H9 (cell line): Measurements from ENCODE around the gene CRACDL. TPM values are rescaled to one million over a fixed set of nuclear protein-coding genes. Genes with fewer than 3 reads are reported as not detected.

ENCODE experiments used
- DNase-seq: peaks from one replicate; pipeline ENCODE4 v3.0.0-alpha.2; 2017
- H2AFZ ChIP-seq: one replicate; pipeline ENCODE4 v1.6.1; 2013; ENCODE audit warnings: mild to moderate bottlenecking, low read length, control low read depth, moderate library complexity
- H2AK5ac ChIP-seq: 2 replicates; pipeline ENCODE4 v1.6.1; 2013; ENCODE audit warnings: low read length, control low read depth, mixed read lengths; ENCODE audit not compliant: insufficient read length
- H2BK120ac ChIP-seq: one replicate; pipeline ENCODE4 v1.6.1; 2013; ENCODE audit warnings: low read depth, mild to moderate bottlenecking, low read length, control low read depth, inconsistent platforms; ENCODE audit not compliant: poor library complexity, severe bottlenecking
- H2BK12ac ChIP-seq: 2 replicates; pipeline ENCODE4 v1.6.1; 2013; ENCODE audit warnings: low read length, control low read depth, mixed read lengths, low read depth; ENCODE audit not compliant: insufficient read length
- H2BK15ac ChIP-seq: 2 replicates; pipeline ENCODE4 v1.6.1; 2013; ENCODE audit warnings: low read depth, low read length, control low read depth
- H2BK20ac ChIP-seq: one replicate; pipeline ENCODE4 v1.6.1; 2013; ENCODE audit warnings: low read depth, mild to moderate bottlenecking, low read length, control low read depth, inconsistent platforms; ENCODE audit not compliant: poor library complexity, severe bottlenecking
- H2BK5ac ChIP-seq: 2 replicates; pipeline ENCODE4 v1.6.1; 2013; ENCODE audit warnings: low read length, control low read depth, mixed read lengths; ENCODE audit not compliant: insufficient read length
- H3K14ac ChIP-seq: 2 replicates; pipeline ENCODE4 v1.6.1; 2013; ENCODE audit warnings: low read length, control low read depth; ENCODE audit not compliant: insufficient read depth
- H3K18ac ChIP-seq: 2 replicates; pipeline ENCODE4 v1.6.1; 2013; ENCODE audit warnings: low read depth, mild to moderate bottlenecking, mixed read lengths, low read length, control low read depth; ENCODE audit not compliant: insufficient read length
- H3K23ac ChIP-seq: 2 replicates; pipeline ENCODE4 v1.6.1; 2013; ENCODE audit warnings: low read length, control low read depth, mixed read lengths, low read depth; ENCODE audit not compliant: insufficient read length
- H3K23me2 ChIP-seq: 2 replicates; pipeline ENCODE4 v1.6.1; 2013; ENCODE audit warnings: low read depth, mild to moderate bottlenecking, mixed read lengths, low read length, control low read depth; ENCODE audit not compliant: insufficient read length, poor library complexity, severe bottlenecking
- H3K27ac ChIP-seq: 2 replicates; pipeline ENCODE4 v1.5.1; 2013; ENCODE audit warnings: low read length, control low read depth, mixed read lengths, low read depth; ENCODE audit not compliant: insufficient read length
- H3K27me3 ChIP-seq: 2 replicates; pipeline ENCODE4 v1.6.1; 2013; ENCODE audit warnings: low read length, control low read depth, inconsistent platforms; ENCODE audit not compliant: insufficient read depth
- H3K4ac ChIP-seq: 2 replicates; pipeline ENCODE4 v1.6.1; 2013; ENCODE audit warnings: low read depth, mild to moderate bottlenecking, control low read depth, inconsistent platforms, low read length, moderate library complexity
- H3K4me1 ChIP-seq: 2 replicates; pipeline ENCODE4 v1.6.1; 2013; ENCODE audit warnings: low read length, control low read depth, inconsistent platforms; ENCODE audit not compliant: insufficient read depth
- H3K4me2 ChIP-seq: 2 replicates; pipeline ENCODE4 v1.6.1; 2013; ENCODE audit warnings: low read length, control low read depth, mixed read lengths; ENCODE audit not compliant: insufficient read length, insufficient read depth
- H3K56ac ChIP-seq: 2 replicates; pipeline ENCODE4 v1.6.1; 2013; ENCODE audit warnings: low read depth, mild to moderate bottlenecking, mixed read lengths, low read length, control low read depth; ENCODE audit not compliant: insufficient read length
- H3K79me1 ChIP-seq: 2 replicates; pipeline ENCODE4 v1.6.1; 2013; ENCODE audit warnings: low read depth, mild to moderate bottlenecking, moderate library complexity, low read length, control low read depth, inconsistent platforms; ENCODE audit not compliant: insufficient read depth, poor library complexity, severe bottlenecking
- H3K79me2 ChIP-seq: 2 replicates; pipeline ENCODE4 v1.6.1; 2013; ENCODE audit warnings: low read length, control low read depth, inconsistent platforms; ENCODE audit not compliant: insufficient read depth
- H3K9ac ChIP-seq: 2 replicates; pipeline ENCODE4 v1.6.1; 2013; ENCODE audit warnings: low read length, control low read depth, mixed read lengths; ENCODE audit not compliant: insufficient read length; ENCODE audit errors: extremely low read depth
- H3K9me3 ChIP-seq: one replicate; pipeline ENCODE4 v1.6.1; 2013; ENCODE audit warnings: low read depth, low read length, inconsistent platforms; ENCODE audit not compliant: control insufficient read depth
- H3T11ph ChIP-seq: one replicate; pipeline ENCODE4 v1.6.1; 2013; ENCODE audit warnings: mild to moderate bottlenecking, low read length, control low read depth, inconsistent platforms
- H4K20me1 ChIP-seq: one replicate; pipeline ENCODE4 v1.6.1; 2013; ENCODE audit not compliant: control insufficient read depth, insufficient read length, insufficient read depth
- H4K5ac ChIP-seq: 2 replicates; pipeline ENCODE4 v1.6.1; 2013; ENCODE audit warnings: low read depth, mild to moderate bottlenecking, mixed read lengths, low read length, control low read depth; ENCODE audit not compliant: insufficient read length
- H4K8ac ChIP-seq: replicated peaks from 2 replicates; pipeline ENCODE4 v1.6.1; 2013; ENCODE audit warnings: low read length, control low read depth, mixed read lengths, low read depth; ENCODE audit not compliant: insufficient read length
- H4K91ac ChIP-seq: 2 replicates; pipeline ENCODE4 v1.6.1; 2013; ENCODE audit warnings: low read depth, mild to moderate bottlenecking, moderate library complexity, mixed read lengths, low read length, control low read depth; ENCODE audit not compliant: insufficient read length
- H3K27ac Mint-ChIP-seq, 3 experiments: 2 replicates in 2 of 3; 3 replicates in 1 of 3; pipeline ENCODE4 v1.8.0; 2020 to 2021; ENCODE audit warnings: mixed read lengths in 3 of 3, mild to moderate bottlenecking in 1 of 3, moderate library complexity in 1 of 3
- H3K27me3 Mint-ChIP-seq: 2 replicates; pipeline ENCODE4 v1.8.0; 2021; ENCODE audit warnings: low read depth, mild to moderate bottlenecking, moderate library complexity, mixed read lengths
- H3K36me3 Mint-ChIP-seq, 3 experiments: 2 replicates in 2 of 3; 3 replicates in 1 of 3; pipeline ENCODE4 v1.8.0; 2020 to 2021; ENCODE audit warnings: low read depth in 3 of 3, mixed read lengths in 3 of 3; ENCODE audit not compliant: insufficient read depth in 1 of 3
- H3K4me1 Mint-ChIP-seq, 2 experiments: 2 replicates each; pipeline ENCODE4 v1.8.0; 2020; ENCODE audit warnings: mixed read lengths in 2 of 2
- H3K4me3 Mint-ChIP-seq, 2 experiments: 2 replicates in 1 of 2; 3 replicates in 1 of 2; pipeline ENCODE4 v1.8.0; 2020 to 2021; ENCODE audit warnings: mild to moderate bottlenecking in 2 of 2, mixed read lengths in 2 of 2, moderate library complexity in 1 of 2
- H3K9me3 Mint-ChIP-seq, 2 experiments: 2 replicates in 1 of 2; 3 replicates in 1 of 2; pipeline ENCODE4 v1.8.0; 2020; ENCODE audit warnings: mild to moderate bottlenecking in 2 of 2, mixed read lengths in 2 of 2, moderate library complexity in 1 of 2
- WGBS: extraction: QIAGEN DNeasy Blood & Tissue Kit; methylation state at CpG from one replicate; pipeline ENCODE4 v1.1.7; 2013; ENCODE audit warnings: missing lambda C conversion rate, low lambda C conversion rate, mixed read lengths; ENCODE audit not compliant: insufficient read length; ENCODE audit errors: extremely low coverage; 5-methylcytosine and 5-hydroxymethylcytosine counted together
- total RNA-seq: library from RNA; stranded (reverse); gene quantifications from 2 replicates; pipeline ENCODE4 v1.2.1, GENCODE V29; 2021
- TF ChIP-seq, protein P1 (sequence below): fragments of 200-600 bp; sonication (generic); conservative IDR thresholded peaks from 3 replicates; pipeline ENCODE4 v1.8.0; 2021; ENCODE audit warnings: antibody characterized with exemption, mild to moderate bottlenecking

The CRACDL gene
- total RNA-seq, 1 experiment from 2014 or later = 0.48 TPM

DNA sequence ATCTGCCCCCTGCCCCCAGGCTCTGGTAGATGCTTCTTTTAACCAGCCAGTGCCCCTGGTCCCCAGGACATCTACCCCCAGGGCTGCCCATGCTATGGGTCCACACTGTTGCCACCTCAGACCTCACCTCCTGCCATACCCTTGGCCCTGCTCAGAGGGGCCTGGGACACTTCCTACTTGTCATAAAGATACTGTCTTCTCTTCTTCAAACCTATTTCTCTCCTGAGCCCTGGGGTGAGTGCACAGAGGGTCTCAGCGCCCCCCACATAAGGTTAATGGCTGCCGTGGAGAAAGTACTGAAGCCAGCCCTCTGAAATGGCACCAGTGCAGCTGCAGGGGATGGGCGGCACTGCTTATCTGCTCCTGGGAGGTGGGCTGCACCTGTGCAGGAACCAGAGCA, 127.5 kb downstream of the CRACDL start:
- Histone ChIP-seq H3K9ac (no peak overlapping the region), H3K79me1 (no peaks in the 10 kb centered on the region), H3K14ac (no peak overlapping the region), H3K23ac (no peak overlapping the region), H3K27me3 (no peaks in the 10 kb centered on the region), H3K4me2 (no peak overlapping the region), H2BK15ac (no peak overlapping the region), H2BK5ac (no peak overlapping the region), H3K4ac (no peak overlapping the region), H4K8ac (no peak overlapping the region), H3K79me2 (no peaks in the 10 kb centered on the region), H2AFZ (no peak overlapping the region), H3K9me3 (no peaks in the 10 kb centered on the region), H3K27ac (no peak overlapping the region), H3K56ac (no peak overlapping the region), H4K91ac (no peak overlapping the region), H2BK120ac (no peak overlapping the region), H2BK20ac (no peak overlapping the region), H4K20me1 (no peaks in the 10 kb centered on the region), H3K23me2 (no peaks in the 10 kb centered on the region), H4K5ac (no peak overlapping the region), H2AK5ac (no peak overlapping the region), H3K4me1 (no peaks in the 10 kb centered on the region), H3K18ac (no peak overlapping the region), H3T11ph (no peak overlapping the region), H2BK12ac (no peak overlapping the region)
- no peak for DNase-seq
- Mint-ChIP-seq H3K27ac (no peak overlapping the region; a peak in 1 of 7 replicates), H3K4me3 (no peak overlapping the region), H3K36me3 (no peaks in the 10 kb centered on the region), H3K4me1 (peaks cover 13 to 18% of the 10 kb centered on the region in 2 experiments), H3K27me3 (peaks cover 6% of the 10 kb centered on the region; the same call in 1 of the 2 replicates), H3K9me3 (peaks cover 0 to 4% of the 10 kb centered on the region in 2 experiments; a peak in 3 of 5 replicates)
- WGBS = no CpG with 5 or more reads among the region's 3 CpGs
- TF ChIP-seq, protein P1, sequence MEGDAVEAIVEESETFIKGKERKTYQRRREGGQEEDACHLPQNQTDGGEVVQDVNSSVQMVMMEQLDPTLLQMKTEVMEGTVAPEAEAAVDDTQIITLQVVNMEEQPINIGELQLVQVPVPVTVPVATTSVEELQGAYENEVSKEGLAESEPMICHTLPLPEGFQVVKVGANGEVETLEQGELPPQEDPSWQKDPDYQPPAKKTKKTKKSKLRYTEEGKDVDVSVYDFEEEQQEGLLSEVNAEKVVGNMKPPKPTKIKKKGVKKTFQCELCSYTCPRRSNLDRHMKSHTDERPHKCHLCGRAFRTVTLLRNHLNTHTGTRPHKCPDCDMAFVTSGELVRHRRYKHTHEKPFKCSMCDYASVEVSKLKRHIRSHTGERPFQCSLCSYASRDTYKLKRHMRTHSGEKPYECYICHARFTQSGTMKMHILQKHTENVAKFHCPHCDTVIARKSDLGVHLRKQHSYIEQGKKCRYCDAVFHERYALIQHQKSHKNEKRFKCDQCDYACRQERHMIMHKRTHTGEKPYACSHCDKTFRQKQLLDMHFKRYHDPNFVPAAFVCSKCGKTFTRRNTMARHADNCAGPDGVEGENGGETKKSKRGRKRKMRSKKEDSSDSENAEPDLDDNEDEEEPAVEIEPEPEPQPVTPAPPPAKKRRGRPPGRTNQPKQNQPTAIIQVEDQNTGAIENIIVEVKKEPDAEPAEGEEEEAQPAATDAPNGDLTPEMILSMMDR = no peak
